Panc1 (cell line): ENCODE data around the gene PYGM. TPM values are rescaled to one million over a fixed set of nuclear protein-coding genes. Genes with fewer than 3 reads are reported as not detected.
A peak's percentile ranks its signal among the peaks of the same experiment; 100 is the strongest.

Experiments
- ATAC-seq: fragments of 200-7000 bp; cut with Tn5 transposase; 2 replicates; pipeline ENCODE4 v1.9.1; 2020; ENCODE audit warnings: mild to moderate bottlenecking, moderate library complexity
- BruUV-seq: library from RNA; stranded (reverse); fragments of 400-500 nt; replicated peaks from 2 replicates; lab custom pipeline; 2021; lab: Mats Ljungman, UMichigan
- CTCF ChIA-PET: fragments of 300-600 bp; sonication (Branson Sonifier 250); formaldehyde crosslinking; loops from one replicate; lab custom pipeline; 2022; ENCODE audit warnings: antibody characterized with exemption; lab: Charles Lee
- POLR2A ChIA-PET: fragments of 300-600 bp; sonication (Branson Sonifier 250); formaldehyde crosslinking; loops from one replicate; lab custom pipeline; 2022; ENCODE audit warnings: antibody characterized with exemption; lab: Charles Lee
- DNase-seq: peaks from one replicate; pipeline ENCODE4 v3.0.0-alpha.2; 2010; ENCODE audit warnings: low read depth, low spot score
- H3K27ac ChIP-seq: 2 replicates; pipeline ENCODE4 v1.5.1; 2011; ENCODE audit warnings: mild to moderate bottlenecking, low read length, inconsistent platforms
- H3K27me3 ChIP-seq: fragments of 200-500 bp; sonication (Bioruptor generic); 2 replicates; pipeline ENCODE4 v1.6.0; 2014; ENCODE audit warnings: low read length, inconsistent platforms; ENCODE audit not compliant: control insufficient read depth, insufficient read depth
- H3K36me3 ChIP-seq: fragments of 200-500 bp; sonication (Bioruptor generic); 2 replicates; pipeline ENCODE4 v1.5.1; 2014; ENCODE audit warnings: inconsistent platforms, mild to moderate bottlenecking, low read length, moderate library complexity; ENCODE audit not compliant: control insufficient read depth, insufficient read depth
- H3K4me1 ChIP-seq: 2 replicates; pipeline ENCODE4 v1.5.1; 2011; ENCODE audit warnings: inconsistent platforms, mild to moderate bottlenecking, low read length, moderate library complexity; ENCODE audit not compliant: control insufficient read depth, insufficient read depth
- H3K4me3 ChIP-seq, 2 experiments: 2 replicates each; pipeline ENCODE4 v1.5.1; 2011 to 2012; ENCODE audit warnings: low read depth in 2 of 2, low read length in 2 of 2, mild to moderate bottlenecking in 2 of 2, inconsistent platforms in 1 of 2, moderate library complexity in 1 of 2
- H3K9me3 ChIP-seq: fragments of 200-500 bp; sonication (Bioruptor generic); 2 replicates; pipeline ENCODE4 v1.5.1; 2014; ENCODE audit warnings: low read depth, mild to moderate bottlenecking, inconsistent platforms, low read length, moderate library complexity; ENCODE audit not compliant: control insufficient read depth, insufficient read depth
- POLR2AphosphoS5 ChIP-seq: IDR thresholded peaks from 2 replicates; pipeline ENCODE4 v1.6.1; 2012; ENCODE audit warnings: mild to moderate bottlenecking, low read depth, low read length, moderate library complexity
- SIN3A ChIP-seq: IDR thresholded peaks from 2 replicates; pipeline ENCODE4 v1.6.1; 2012; ENCODE audit warnings: low read depth, mild to moderate bottlenecking, low read length, moderate library complexity, borderline replicate concordance; ENCODE audit not compliant: insufficient read depth
- TCF7L2 ChIP-seq: IDR thresholded peaks from 2 replicates; pipeline ENCODE4 v1.6.1; 2011; ENCODE audit warnings: mild to moderate bottlenecking, low read depth, low read length, inconsistent platforms
- in situ Hi-C: cut with HindIII; loops from 2 replicates; pipeline ENCODE4 v1.10.0; 2016; ENCODE audit warnings: low sequenced_read_pairs, low pct_unique_long_range_greater_than_20kb
- intact Hi-C: fragments of 100-400 bp; cut with micrococcal nuclease; formaldehyde crosslinking; loops from one replicate; pipeline ENCODE4 v1.10.0; 2022; ENCODE audit not compliant: unreplicated experiment
- total RNA-seq: library from RNA; stranded (reverse); gene quantifications from one replicate; pipeline ENCODE4 v1.2.1, GENCODE V29; 2021; ENCODE audit not compliant: unreplicated experiment
- TF ChIP-seq, protein P1 (sequence below), 2 experiments: IDR thresholded peaks; 2 replicates each; pipeline ENCODE4 v1.6.1; 2011 to 2012; ENCODE audit warnings: low read depth in 2 of 2, control low read depth in 1 of 2, low read length in 1 of 2, mild to moderate bottlenecking in 1 of 2, moderate library complexity in 1 of 2; ENCODE audit not compliant: insufficient read depth in 1 of 2
- TF ChIP-seq, protein P2 (sequence below): fragments of 450-650 bp; IDR thresholded peaks from 2 replicates; pipeline ENCODE4 v1.5.1; 2017; ENCODE audit warnings: mild to moderate bottlenecking

Gene PYGM
- total RNA-seq, 1 experiment from 2014 or later: 0.39 TPM

DNA sequence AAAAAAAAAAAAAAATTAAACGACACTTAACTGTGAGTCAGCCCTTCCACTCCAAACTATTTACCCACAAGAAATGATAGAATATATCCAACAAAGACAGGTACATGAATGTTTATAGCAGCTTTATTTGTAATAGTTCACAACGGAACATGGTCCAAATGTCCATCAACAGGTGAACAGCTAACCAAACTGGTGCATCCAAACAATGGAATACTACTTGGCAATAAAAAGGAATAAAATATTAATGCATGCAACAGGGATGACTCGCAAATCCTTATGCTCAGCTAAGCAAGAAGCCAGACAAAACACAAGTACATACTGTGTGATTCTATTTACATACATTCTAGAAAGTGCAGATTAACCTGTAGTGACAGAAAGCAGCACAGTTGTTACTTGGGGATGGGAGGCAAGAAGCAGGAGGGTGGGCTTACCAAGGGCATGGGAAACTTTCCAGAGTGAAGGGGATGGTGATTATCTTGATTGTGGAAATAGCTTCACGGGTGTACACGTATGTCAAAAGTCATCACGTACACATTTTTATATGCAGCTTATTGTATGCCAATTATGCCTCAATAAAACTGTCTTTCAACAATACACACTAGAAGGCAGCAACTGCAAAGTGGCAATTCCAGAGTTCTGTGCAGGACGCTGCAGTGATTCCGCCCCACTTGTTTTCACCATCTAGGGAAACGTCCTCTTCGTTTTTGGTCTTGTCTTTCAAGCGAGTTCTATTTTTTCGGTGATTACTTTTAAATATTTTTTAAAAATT lies 25.2 kb upstream of the PYGM start:
- ATAC-seq: no peak
- no peaks in the 10 kb centered on the region for H3K27me3 ChIP-seq
- CTCF ChIA-PET: interaction anchor here (0.7 kb wide), 1 partner anchor 139 kb away, joined by 3 read pairs; no protein-coding TSS in a partner anchor
- in situ Hi-C loops (no loop called here), intact Hi-C loops (no loop called here)
- H3K9me3 ChIP-seq: no peaks in the 10 kb centered on the region
- TF ChIP-seq, protein P1, sequence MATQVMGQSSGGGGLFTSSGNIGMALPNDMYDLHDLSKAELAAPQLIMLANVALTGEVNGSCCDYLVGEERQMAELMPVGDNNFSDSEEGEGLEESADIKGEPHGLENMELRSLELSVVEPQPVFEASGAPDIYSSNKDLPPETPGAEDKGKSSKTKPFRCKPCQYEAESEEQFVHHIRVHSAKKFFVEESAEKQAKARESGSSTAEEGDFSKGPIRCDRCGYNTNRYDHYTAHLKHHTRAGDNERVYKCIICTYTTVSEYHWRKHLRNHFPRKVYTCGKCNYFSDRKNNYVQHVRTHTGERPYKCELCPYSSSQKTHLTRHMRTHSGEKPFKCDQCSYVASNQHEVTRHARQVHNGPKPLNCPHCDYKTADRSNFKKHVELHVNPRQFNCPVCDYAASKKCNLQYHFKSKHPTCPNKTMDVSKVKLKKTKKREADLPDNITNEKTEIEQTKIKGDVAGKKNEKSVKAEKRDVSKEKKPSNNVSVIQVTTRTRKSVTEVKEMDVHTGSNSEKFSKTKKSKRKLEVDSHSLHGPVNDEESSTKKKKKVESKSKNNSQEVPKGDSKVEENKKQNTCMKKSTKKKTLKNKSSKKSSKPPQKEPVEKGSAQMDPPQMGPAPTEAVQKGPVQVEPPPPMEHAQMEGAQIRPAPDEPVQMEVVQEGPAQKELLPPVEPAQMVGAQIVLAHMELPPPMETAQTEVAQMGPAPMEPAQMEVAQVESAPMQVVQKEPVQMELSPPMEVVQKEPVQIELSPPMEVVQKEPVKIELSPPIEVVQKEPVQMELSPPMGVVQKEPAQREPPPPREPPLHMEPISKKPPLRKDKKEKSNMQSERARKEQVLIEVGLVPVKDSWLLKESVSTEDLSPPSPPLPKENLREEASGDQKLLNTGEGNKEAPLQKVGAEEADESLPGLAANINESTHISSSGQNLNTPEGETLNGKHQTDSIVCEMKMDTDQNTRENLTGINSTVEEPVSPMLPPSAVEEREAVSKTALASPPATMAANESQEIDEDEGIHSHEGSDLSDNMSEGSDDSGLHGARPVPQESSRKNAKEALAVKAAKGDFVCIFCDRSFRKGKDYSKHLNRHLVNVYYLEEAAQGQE (IDR thresholded peaks at IDR 0.05; ENCODE audit: insufficient read depth in 1 of 2, low read depth in 2 of 2, low read length in 1 of 2): no peak
- TF ChIP-seq POLR2AphosphoS5: no peak
- TF ChIP-seq, protein P2, sequence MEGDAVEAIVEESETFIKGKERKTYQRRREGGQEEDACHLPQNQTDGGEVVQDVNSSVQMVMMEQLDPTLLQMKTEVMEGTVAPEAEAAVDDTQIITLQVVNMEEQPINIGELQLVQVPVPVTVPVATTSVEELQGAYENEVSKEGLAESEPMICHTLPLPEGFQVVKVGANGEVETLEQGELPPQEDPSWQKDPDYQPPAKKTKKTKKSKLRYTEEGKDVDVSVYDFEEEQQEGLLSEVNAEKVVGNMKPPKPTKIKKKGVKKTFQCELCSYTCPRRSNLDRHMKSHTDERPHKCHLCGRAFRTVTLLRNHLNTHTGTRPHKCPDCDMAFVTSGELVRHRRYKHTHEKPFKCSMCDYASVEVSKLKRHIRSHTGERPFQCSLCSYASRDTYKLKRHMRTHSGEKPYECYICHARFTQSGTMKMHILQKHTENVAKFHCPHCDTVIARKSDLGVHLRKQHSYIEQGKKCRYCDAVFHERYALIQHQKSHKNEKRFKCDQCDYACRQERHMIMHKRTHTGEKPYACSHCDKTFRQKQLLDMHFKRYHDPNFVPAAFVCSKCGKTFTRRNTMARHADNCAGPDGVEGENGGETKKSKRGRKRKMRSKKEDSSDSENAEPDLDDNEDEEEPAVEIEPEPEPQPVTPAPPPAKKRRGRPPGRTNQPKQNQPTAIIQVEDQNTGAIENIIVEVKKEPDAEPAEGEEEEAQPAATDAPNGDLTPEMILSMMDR: no peak
- no peak for TF ChIP-seq TCF7L2
- TF ChIP-seq SIN3A: no peak
- no peak overlapping the region for H3K27ac ChIP-seq
- POLR2A ChIA-PET: no interaction called here
- no peaks in the 10 kb centered on the region for H3K36me3 ChIP-seq
- H3K4me3 ChIP-seq: no peak overlapping the region
- TSS peak; percentile 74 for BruUV-seq
- DNase-seq: no peak
- no peaks in the 10 kb centered on the region for H3K4me1 ChIP-seq

DNA sequence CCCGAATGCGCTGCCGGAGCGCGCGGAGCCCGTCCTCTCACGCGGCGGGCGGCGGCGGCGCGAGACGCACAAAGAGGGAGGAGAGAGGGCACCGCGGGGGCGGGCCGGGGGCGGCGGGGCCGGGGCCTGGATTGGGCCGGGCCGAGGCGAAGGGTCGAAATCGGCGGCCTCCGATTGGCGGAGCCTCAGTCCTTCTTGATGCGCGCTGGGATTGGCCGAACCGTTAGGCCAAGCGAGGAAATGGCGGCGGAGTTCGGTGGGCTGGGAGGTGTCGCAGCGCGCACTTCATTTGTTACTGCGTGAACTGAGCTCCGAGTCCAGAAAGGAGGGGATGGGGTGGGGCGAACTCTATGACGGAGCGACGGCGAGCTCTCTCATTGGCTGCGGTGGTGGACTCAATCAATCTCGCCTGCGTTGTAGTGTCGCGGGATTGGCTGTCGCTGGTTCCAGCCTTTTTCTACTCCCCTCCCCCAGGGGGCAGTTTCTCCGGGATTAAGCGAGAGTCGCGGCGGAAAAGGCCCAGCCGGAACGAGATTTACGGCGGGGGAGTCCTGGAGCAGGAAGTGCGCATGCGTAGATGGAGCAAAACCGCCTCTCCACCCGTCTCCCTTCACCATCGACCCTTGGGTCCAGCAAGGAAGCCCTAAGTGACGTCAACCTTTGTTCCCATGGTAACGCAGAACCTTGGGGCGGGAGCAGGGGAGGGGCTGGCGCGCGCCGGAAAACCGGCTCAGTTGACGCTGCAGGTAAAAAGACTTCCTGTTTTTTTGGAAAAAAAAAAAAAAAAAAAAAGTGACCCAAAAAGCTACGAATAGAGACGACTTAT lies 18.9 kb upstream of the PYGM start, which contains the start of gene SF1:
Gene SF1, minus strand, starts transcription at position 70 of the 826 bp plus-strand sequence. CDS start 150 bp downstream, outside the sequence.
- ChIA-PET CTCF (interaction anchor here (0.7 to 1.3 kb wide), 3 partner anchors 9 to 92 kb away, joined by 3 to 6 read pairs (median 3); partner anchors contain the start of gene RASGRP2), POLR2A (interaction anchor here (0.5 to 1.6 kb wide), 8 partner anchors 9 to 137 kb away, joined by 3 to 18 read pairs (median 4); no protein-coding TSS in a partner anchor)
- in situ Hi-C loops (no loop called here), intact Hi-C loops (no loop called here)
- H3K4me3 ChIP-seq: peak within 1 kb of the TSS; percentile 88 to 92
- H3K36me3 ChIP-seq: peaks cover 33% of the 10 kb centered on the region
- H3K9me3 ChIP-seq: no peaks in the 10 kb centered on the region
- peak within 1 kb of the TSS; percentile 98 for H3K27ac ChIP-seq
- ATAC-seq (peak; percentile 95), DNase-seq (peak; percentile 100)
- BruUV-seq: no TSS peak
- peak; percentile 67; the same call in 1 of the 2 replicates for TF ChIP-seq POLR2AphosphoS5
- TF ChIP-seq, protein P1 (IDR thresholded peaks at IDR 0.05; ENCODE audit: insufficient read depth in 1 of 2, low read depth in 2 of 2, low read length in 1 of 2): no peak
- TF ChIP-seq, protein P2: no peak
- no peaks in the 10 kb centered on the region for H3K27me3 ChIP-seq
- peaks cover 16% of the 10 kb centered on the region for H3K4me1 ChIP-seq
